ENCODE measurements around the gene DEGS1. TPM values are rescaled to one million over a fixed set of nuclear protein-coding genes. Genes with fewer than 3 reads are reported as not detected.

The DEGS1 gene
- total RNA-seq, 1 donor from 2014 or later = 76.7 TPM

DNA sequence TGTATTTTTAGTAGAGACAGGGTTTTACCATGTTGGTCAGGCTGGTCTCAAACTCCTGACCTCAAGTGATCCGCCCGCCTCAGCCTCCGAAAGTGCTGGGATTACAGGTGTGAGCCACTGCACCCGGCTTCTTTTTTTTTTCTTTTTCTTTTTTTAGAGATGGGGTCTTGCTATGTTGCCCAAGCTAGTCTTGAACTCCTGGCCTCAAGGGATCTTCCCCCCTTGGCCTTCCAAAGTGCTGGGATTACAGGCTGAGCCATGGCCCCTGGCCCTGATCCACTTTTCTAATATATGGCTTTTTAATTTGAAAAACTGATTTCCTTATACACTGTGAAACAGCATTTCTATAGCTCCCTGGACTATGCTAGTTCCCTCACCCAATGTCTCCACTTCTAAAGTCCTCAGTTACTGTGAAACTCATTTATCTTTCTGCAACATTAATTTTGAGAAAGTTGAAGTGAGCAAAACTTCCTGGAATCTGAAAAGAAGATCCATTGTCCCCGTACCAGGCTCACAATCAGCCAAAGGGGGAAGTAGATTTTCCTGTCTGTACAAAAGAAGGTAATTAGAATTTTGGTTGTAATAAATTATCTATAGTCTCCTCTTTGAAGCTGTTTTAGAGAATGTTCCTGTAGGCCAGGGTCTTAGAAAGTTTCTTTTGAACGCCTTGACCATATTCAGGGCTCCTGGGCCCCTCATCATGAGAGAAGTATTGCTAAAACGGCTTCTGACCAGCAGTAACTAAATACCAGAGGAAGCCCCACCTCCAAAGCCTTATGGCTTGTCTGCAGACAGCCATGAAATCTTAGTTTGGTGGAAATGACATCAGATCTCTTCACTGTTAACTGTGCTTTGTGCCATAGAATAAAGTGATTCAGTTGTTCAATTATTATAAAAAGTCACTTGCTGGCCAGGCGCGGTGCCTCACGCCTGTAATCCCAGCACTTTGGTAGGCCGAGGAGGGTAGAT lies 34.9 kb downstream of the DEGS1 start:
- Histone ChIP-seq H3K36me3 (no peaks in the 10 kb centered on the region), H3K9me3 (no peaks in the 10 kb centered on the region), H3K4me1 (peaks cover 5% of the 10 kb centered on the region), H3K27ac (peak overlapping the region; percentile 31), H3K27me3 (no peaks in the 10 kb centered on the region), H3K4me3 (no peak overlapping the region)
- TF ChIP-seq CTCF (IDR thresholded peaks at IDR 0.05) = no peak
- intact Hi-C loops (cut with DNase I) = no loop called here
- ATAC-seq (peak; percentile 16), DNase-seq (no peak)

DNA sequence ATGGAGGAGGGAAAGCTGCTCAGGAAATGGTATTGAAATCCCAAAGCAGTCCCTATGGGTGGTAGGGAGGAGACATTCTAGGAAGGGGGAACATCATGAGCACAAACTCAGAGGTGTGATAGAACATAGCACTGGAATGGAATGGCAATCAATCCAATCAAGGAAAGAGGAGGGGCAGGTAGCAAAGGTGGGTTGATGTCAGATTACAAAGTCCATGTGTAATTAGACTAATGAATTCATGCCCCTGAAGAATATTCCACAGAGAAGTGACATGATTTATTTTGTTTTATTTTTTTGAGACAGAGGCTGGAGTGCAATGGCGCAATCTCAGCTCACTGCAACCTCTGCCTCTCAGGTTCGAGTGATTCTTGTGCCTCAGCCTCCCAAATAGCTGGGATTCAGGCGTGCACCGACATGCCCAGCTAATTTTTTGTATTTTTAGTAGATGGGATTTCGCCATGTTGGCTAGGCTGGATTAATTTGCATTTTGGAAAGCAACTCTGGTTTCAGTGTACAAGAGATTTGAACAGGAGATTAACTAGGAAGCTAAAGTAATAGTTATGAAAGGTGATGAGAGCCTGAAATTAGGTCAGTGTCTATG lies 36.1 kb downstream of the DEGS1 start:
- no peaks in the 10 kb centered on the region for H3K27me3 ChIP-seq
- H3K9me3 ChIP-seq = no peaks in the 10 kb centered on the region
- no peak for ATAC-seq
- H3K4me3 ChIP-seq = no peak overlapping the region
- no peak overlapping the region for H3K27ac ChIP-seq
- DNase-seq = no peak
- intact Hi-C loops (cut with DNase I) = no loop called here
- H3K36me3 ChIP-seq = no peaks in the 10 kb centered on the region
- H3K4me1 ChIP-seq = no peaks in the 10 kb centered on the region
- no peak for TF ChIP-seq CTCF (IDR thresholded peaks at IDR 0.05)

- ATAC-seq (peak; percentile 22), DNase-seq (no peak)
- H3K4me3 ChIP-seq = no peak overlapping the region
- H3K27ac ChIP-seq = no peak overlapping the region
- intact Hi-C loops (cut with DNase I) = no loop called here
- no peak for TF ChIP-seq CTCF (IDR thresholded peaks at IDR 0.05)
- H3K4me1 ChIP-seq = no peaks in the 10 kb centered on the region
- H3K9me3 ChIP-seq = no peaks in the 10 kb centered on the region
- H3K27me3 ChIP-seq = no peaks in the 10 kb centered on the region
- H3K36me3 ChIP-seq = no peaks in the 10 kb centered on the region
Observed at GRCh38 chr1:224219612-224220059, 36.6 kb downstream of the DEGS1 start.

DNA sequence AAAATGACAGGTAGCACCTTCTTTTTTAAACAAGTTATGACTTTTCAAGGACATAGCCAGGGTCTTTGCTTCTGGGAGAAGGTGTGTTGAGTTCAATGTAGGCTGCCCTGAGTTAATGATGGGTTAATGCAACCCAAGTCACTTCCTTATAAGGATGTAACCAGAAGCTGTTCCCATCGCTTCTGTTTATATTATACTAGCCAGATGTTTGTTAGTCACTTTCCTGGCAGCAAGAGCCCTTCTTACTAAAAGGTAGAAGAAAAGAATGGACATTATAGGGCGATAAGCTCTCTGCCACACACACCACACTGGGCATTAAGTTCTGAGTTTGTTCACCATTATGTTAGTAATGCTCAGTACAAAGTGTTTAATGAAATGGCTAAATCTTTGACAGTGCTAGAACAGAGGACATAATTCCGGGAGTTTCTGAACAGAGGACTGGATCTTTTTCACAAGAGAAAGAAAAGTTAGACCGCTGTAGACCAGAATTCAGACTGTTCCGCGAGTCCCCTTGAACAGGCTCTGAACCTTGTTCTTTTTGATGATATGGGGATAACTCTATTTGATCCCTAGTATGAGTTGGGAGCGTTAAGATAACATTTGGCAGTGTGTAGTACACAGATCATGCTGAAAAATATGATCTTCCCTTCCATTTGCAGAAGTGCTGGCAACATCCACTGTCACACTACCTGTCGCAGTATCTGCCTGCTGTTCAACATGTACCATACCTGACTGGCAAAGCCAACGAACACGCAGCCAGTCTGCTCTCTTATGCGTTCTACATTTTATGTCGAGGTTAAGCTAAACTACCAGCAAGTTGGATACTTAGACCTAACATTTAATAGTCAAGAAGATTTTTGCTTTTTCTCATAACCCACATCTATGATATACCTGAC lies 41.0 kb downstream of the DEGS1 start:
- H3K27me3 ChIP-seq = no peaks in the 10 kb centered on the region
- H3K9me3 ChIP-seq = no peaks in the 10 kb centered on the region
- DNase-seq (no peak), ATAC-seq (no peak)
- intact Hi-C loops (cut with DNase I) = no loop called here
- no peaks in the 10 kb centered on the region for H3K4me1 ChIP-seq
- peaks cover 24% of the 10 kb centered on the region for H3K36me3 ChIP-seq
- no peak overlapping the region for H3K4me3 ChIP-seq
- no peak for TF ChIP-seq CTCF (IDR thresholded peaks at IDR 0.05)
- no peak overlapping the region for H3K27ac ChIP-seq

- peaks cover 51% of the 10 kb centered on the region for H3K36me3 ChIP-seq
- no peak for ATAC-seq
- no peak overlapping the region for H3K4me3 ChIP-seq
- no peak for TF ChIP-seq CTCF (IDR thresholded peaks at IDR 0.05)
- H3K9me3 ChIP-seq = no peaks in the 10 kb centered on the region
- H3K27ac ChIP-seq = no peak overlapping the region
- intact Hi-C loops (cut with DNase I) = no loop called here
- H3K27me3 ChIP-seq = no peaks in the 10 kb centered on the region
- no peaks in the 10 kb centered on the region for H3K4me1 ChIP-seq
- DNase-seq = no peak
Observed at GRCh38 chr1:224226849-224227502, 43.9 kb downstream of the DEGS1 start.

All from upper lobe of right lung (tissue), 1 donor.